Epidermal melanocyte (primary cell): ENCODE measurements around the gene HKDC1.
A peak's percentile ranks its signal among the peaks of the same experiment; 100 is the strongest.
"Not testable (repeated sequence)": the region's sequence is repeated elsewhere in the genome, so short reads cannot be mapped to it uniquely, and the experiment has no call there.

ENCODE experiments used
- DNase-seq: peaks from one replicate; pipeline ENCODE4 v3.0.0; 2011; ENCODE audit warnings: low spot score; ENCODE audit not compliant: insufficient read length

HKDC1 gene, protein sequence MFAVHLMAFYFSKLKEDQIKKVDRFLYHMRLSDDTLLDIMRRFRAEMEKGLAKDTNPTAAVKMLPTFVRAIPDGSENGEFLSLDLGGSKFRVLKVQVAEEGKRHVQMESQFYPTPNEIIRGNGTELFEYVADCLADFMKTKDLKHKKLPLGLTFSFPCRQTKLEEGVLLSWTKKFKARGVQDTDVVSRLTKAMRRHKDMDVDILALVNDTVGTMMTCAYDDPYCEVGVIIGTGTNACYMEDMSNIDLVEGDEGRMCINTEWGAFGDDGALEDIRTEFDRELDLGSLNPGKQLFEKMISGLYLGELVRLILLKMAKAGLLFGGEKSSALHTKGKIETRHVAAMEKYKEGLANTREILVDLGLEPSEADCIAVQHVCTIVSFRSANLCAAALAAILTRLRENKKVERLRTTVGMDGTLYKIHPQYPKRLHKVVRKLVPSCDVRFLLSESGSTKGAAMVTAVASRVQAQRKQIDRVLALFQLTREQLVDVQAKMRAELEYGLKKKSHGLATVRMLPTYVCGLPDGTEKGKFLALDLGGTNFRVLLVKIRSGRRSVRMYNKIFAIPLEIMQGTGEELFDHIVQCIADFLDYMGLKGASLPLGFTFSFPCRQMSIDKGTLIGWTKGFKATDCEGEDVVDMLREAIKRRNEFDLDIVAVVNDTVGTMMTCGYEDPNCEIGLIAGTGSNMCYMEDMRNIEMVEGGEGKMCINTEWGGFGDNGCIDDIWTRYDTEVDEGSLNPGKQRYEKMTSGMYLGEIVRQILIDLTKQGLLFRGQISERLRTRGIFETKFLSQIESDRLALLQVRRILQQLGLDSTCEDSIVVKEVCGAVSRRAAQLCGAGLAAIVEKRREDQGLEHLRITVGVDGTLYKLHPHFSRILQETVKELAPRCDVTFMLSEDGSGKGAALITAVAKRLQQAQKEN

DNA sequence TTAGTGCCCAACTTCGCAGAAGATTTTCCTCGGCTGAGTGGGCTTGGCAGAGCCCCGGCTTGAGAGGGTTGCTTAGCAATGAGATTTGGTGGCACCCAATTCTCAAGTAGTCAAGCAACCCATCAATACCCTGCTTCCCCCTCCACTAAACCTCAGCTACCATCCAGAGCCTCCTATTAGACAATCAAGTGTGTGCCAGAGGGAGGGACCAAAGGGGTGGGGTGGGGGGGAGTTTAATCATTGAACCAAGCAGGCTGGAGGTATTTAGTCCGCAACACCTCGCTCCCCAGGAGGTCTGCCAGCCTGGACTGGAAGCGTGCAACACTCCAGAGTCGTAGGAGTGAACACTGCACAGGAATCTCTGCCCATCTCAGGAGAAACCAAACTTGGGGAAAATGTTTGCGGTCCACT is at the start of gene HKDC1:
Gene HKDC1, plus strand, starts transcription at position 292 of the 411 bp plus-strand sequence. Its CDS starts 104 bp downstream, at position 396.
- no peak for DNase-seq

DNA sequence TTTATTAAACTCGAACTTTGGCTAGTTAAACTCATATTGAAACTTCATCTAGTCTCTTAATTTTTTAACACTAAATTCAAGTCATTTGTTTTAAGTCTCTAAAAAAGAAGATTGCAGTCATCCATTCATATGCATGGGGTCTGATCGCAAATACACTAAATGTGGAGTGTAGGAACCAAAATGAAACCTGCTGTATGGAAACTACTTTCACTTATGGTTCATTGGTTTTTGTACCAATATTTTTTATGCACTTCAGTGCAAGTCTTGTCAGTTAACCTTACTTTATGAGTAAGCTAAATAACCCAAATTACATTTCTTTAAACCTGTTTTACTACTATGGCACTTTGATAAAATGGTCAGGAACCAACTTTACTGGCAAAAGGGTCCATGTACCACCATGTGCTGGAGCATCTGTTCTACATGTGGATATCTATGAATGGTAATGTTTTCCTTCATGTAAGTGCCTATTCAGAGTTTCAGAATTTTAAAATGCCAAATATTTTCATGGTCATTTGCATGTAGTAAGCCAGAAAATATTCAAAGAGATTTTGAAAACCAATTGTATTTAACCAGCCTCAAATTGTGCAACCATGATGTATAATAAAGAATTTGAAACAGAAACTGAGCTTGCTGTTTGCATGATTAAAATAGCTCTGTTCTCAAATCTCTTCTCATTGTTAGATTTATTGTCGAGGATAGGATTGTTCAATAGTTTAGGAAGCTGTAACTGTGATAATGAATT is 47.7 kb upstream of the HKDC1 start:
- DNase-seq: no peak

- not testable (repeated sequence) for DNase-seq
These were observed 44.8 kb upstream of the HKDC1 start for GRCh38 chr10:69175326-69175725.

- no peak for DNase-seq
These were observed 43.3 kb upstream of the HKDC1 start for GRCh38 chr10:69176823-69177222.

DNA sequence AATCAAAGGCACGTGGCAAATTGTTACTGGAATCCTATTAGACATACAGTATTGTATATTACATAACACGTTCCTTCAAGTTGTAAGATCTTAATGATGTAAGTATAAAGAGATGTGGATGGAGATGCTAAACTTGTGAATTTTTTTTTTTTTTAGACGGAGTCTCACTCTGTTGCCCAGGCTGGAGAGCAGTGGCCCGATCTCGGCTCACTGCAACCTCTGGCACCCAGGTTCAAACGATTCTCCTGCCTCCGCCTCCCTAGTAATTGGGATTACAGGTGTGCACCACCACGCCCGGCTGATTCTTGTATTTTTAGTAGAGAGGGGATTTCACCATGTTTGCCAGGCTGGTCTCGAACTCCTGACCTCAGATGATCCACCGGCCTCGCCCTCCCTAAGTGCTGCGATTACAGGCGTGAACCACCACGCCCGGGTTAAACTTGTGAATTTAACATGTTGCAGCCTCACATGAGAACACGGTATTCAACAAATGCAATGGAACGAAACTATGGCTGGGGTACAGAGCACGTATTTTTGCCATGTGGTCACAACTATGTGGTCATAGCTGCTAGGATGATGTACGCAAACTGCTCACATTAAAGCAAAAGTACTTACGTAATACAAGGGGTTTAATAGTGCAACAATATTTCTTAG is 40.9 kb upstream of the HKDC1 start:
- DNase-seq: no peak

- peak; percentile 92 for DNase-seq
These were observed 40.2 kb upstream of the HKDC1 start, which contains the start of gene SUPV3L1 for GRCh38 chr10:69179743-69180524. Gene SUPV3L1 (plus strand): TSS chr10:69180234. CDS start chr10:69180292, 58 bp downstream.

DNA sequence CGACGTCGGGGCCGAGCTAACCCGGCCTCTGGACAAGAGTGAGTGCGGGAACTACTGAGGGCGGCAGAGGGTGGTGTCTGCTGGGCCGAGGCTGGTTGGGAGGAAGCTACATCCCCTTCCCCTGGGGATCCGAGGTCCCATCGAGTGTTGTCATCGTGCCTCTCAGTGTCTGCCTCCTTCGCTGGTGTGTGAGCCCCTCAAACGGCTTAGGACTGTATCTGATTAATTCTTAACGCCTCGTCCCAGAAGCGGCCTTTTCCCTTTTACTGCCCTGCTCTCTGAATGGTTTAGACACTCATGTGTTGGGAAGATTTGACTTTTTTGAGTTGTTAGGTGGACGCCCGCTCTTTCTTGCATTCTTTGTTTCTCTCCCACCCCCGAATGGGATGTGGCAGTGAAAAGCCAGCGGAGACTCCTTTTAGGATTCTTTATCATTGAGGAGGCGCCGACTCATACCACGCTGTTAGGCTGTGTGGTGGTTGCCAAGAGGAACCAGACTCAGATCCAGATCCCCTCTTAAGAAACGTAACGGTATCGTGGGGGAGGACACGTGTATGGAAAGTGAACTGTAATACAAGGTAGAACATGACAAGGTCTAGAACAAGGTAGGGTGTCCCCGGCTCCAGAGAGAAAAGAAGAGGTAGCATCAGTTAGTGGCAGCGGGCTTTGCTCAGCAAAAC is 39.5 kb upstream of the HKDC1 start:
- DNase-seq: no peak

DNA sequence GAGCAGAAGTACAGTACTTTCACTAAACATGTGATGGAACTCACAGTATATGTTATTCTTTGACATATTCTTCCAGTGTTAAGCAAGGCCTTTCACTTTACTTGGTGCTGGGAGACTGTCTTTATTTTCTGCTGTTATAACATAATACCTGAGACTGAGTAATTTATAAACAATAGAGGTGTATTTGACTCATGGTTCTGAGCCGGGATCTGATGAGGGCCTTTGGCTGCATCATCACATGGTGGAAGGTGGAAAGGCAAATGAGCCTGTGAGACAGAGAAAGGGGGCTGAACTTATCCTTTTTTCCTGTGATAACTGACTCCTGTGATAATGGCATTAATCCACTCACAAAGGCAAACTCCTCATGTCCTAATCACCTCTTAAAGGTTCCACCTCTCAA is 38.7 kb upstream of the HKDC1 start:
- DNase-seq: no peak

DNA sequence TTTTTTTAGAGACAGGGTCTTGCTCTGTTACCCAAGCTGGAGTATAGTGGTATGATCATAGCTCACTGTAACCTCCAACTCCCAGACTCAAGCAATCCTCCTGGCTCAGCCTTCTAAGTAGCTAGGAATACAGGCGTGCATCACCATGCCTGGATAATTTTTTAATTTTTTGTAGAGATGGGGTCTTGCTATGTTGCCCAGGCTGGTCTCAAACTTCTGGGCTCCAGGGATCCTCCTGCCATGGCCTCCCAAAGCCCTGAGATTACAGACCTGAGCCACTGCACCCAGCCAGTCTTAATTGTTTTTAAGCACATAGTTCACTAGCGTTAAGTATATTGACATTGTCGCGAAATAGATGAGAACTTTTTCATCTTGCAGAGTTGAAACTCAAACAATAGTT is 38.1 kb upstream of the HKDC1 start:
- no peak for DNase-seq

DNA sequence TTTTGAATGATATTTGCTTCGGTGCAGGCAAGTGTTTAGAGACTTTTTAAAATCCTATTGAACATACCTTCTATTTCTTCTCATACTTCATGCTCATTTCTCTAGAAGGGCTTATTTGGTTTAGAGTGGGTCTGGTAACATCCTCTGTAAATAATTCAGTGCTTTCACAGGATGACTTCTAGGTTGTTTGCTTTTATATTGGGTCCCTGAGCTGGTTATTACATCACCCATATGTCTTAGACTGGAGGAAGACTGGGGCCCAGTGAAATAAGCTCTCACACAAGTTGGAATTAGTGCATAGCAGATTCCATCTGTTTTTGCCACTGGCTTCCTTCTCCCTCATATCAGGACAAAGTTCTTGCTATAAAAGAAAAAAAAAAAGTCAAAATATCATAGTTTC is 33.6 kb upstream of the HKDC1 start:
- no peak for DNase-seq

DNA sequence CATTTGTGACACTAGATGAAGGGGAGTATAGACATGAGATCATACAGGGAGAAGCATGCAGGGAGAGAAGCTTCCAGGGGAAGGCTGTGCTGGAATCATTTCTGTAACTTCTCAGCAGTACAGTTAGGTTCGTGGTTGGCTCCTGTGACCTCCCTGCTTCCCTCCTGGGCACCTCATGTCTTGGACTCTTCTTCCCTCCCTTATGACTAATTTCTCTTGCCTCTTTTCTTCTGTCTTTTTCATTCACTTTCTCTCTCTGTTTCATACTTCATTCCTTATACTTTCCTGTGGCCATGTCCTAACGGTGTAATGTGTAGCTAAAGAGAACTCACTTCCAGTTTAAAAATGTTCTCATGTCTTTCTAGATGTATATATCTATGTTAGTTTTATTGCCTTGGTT is 19.1 kb upstream of the HKDC1 start:
- no peak for DNase-seq

DNA sequence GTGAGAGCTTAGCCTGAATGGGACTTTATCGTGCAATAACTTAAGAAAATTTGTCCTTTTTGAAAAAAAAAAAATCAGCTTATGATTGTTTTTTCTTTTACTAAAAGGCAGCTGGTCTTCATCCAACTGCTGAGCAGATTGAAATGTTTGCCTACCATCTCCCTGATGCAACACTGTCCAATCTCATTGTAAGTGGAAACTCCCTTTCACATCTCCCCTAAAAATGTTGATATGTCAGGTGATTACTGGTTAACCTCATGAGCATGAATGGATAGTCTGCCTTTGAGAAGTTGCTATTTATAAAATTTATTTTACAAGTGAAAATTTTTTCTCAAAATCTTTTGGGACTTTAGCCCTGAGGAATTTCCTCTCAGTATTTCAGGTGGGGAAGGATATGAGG is 17.8 kb upstream of the HKDC1 start:
- no peak for DNase-seq

DNA sequence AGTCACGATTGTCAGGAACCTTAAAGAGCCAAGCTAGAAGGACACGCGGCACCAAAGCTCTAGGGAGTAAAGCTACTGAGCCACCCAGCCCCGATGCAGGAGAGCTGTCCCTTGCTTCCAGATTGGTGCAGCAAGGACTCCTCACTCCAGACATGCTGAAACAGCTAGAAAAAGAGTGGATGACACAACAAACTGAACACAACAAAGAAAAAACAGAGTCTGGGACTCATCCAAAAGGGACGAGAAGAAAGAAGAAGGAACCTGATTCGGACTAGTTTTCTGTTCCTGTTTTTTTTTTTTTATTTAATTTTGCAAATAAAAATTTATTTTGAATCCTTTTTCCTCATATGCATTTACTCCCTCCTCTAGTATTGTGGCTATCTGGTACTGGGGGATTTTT is 11.4 kb upstream of the HKDC1 start:
- no peak for DNase-seq

- no peak for DNase-seq
These were observed 10.2 kb upstream of the HKDC1 start for GRCh38 chr10:69209787-69210484.

DNA sequence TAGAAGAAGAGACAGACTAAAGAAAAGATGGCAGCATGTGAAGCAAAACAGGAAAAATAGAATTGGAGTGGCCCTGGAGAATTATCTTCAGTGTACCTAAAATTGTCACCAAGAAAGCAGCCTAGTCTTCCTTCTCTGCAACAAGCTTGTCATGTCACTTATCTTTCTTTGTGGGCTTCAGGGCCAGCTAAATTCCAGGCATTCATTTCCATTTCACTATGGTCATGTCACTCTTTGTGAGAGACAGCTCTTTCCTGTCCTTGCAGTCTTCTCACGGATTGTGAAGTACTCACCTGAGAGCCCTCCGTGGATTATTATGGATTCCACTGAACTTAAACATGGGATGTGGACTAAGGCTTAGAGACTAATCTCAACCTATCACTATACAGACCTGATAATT is 9.0 kb upstream of the HKDC1 start:
- DNase-seq: no peak

DNA sequence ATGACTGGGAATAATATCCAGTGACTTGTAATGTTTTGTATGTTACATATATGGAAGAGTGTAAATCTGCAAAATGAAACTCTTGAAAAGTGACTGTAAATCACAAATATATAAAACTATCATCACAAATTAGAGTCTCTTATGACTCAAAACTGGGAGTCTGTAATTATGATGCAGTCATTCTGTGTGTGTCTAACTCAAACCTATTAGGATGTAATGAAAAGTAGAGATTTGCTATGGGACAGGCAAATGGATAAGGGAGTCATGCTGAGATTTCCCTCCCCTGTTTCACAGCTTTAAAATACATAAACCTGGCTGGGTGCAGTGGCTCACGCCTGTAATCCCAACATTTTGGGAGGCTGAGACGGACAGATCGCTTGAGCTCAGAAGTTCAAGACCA is 8.6 kb upstream of the HKDC1 start:
- no peak for DNase-seq

GRCh38 chr10:69213591-69214311 is 6.4 kb upstream of the HKDC1 start:
- no peak for DNase-seq

DNA sequence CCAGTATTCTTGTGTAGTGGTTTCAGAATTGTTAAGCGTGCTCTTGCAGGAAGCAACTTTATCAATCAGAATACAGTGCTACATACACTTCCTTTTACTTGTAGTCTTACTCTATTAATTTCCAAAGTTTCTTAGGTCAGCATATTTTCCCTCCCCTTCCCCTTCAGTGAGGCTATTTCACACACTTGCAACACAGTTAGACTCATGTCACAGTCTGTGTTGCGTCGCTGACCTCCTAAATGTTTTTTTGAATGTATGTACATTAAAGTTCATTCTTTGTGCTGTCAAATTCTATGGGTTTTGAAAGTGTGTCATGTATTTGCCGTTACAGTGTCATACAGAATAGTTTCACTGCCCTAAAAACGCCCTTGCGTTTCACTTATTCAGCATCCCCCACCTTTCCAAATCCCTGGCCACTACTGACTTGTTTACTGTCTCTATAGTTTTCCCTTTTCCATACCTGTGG is 5.4 kb upstream of the HKDC1 start:
- DNase-seq: no peak
